Raji (cell line): ENCODE data around the gene CDC42.
A peak's percentile ranks its signal among the peaks of the same experiment; 100 is the strongest.

Experiments
- POLR2A ChIP-seq: IDR thresholded peaks from 2 replicates; pipeline ENCODE4 v1.6.1; 2011; ENCODE audit warnings: low read depth, low read length, control low read depth; ENCODE audit not compliant: insufficient read depth

CDC42 gene

GRCh38 chr1:22052115-22053016 lies at the start of gene CDC42:
TSS of gene CDC42 (plus strand) at chr1:22052709. CDS start at chr1:22078479, 25,770 bp downstream.
- TF ChIP-seq POLR2A, result peak; percentile 98

- peak; percentile 77 for TF ChIP-seq POLR2A
Measured at GRCh38 chr1:22018583-22019559, 33.6 kb upstream of the CDC42 start.

- TF ChIP-seq POLR2A, result no peak
Measured at GRCh38 chr1:22021061-22021460, 31.4 kb upstream of the CDC42 start.

- no peak for TF ChIP-seq POLR2A
Measured at GRCh38 chr1:22024485-22025367, 27.8 kb upstream of the CDC42 start.

GRCh38 chr1:22025368-22026155 lies 26.9 kb upstream of the CDC42 start:
- TF ChIP-seq POLR2A, result peak; percentile 85

GRCh38 chr1:22026924-22027289 lies 25.6 kb upstream of the CDC42 start:
- TF ChIP-seq POLR2A, result no peak

- no peak for TF ChIP-seq POLR2A
Measured at GRCh38 chr1:22030057-22030456, 22.5 kb upstream of the CDC42 start.

- no peak for TF ChIP-seq POLR2A
Measured at GRCh38 chr1:22030473-22030872, 22.0 kb upstream of the CDC42 start.

GRCh38 chr1:22031214-22031962 lies 21.1 kb upstream of the CDC42 start:
- TF ChIP-seq POLR2A, result no peak

GRCh38 chr1:22037520-22037919 lies 15.0 kb upstream of the CDC42 start:
- no peak for TF ChIP-seq POLR2A

- TF ChIP-seq POLR2A, result no peak
Measured at GRCh38 chr1:22038036-22038435, 14.5 kb upstream of the CDC42 start.

- peak; percentile 51 for TF ChIP-seq POLR2A
Measured at GRCh38 chr1:22039594-22040285, 12.8 kb upstream of the CDC42 start.

GRCh38 chr1:22040286-22040623 lies 12.3 kb upstream of the CDC42 start:
- TF ChIP-seq POLR2A, result no peak
